Measurements from ENCODE around the gene DNAJC12.
"Not testable (repeated sequence)": the region's sequence is repeated elsewhere in the genome, so short reads cannot be mapped to it uniquely, and the experiment has no call there.

DNAJC12 gene

DNA sequence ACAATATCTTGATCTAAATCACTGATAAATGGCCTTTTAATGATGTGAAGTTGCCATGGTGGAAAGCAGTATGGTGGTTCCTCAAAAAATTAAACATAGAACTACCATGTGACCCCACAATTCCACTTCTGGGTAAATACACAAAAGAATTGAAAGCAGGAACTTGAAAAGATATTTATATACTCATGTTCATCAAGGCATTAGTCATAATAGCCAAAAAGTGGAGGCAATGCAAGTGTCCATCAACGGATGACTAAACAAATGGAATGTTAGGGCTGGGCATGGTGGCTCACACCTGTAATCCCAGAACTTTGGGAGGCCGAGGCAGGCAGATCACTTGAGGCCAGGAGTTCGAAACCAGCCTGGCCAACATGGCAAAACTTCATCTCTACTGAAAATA is 2.0 kb upstream of the DNAJC12 start:
- DNase-seq (ENCODE audit: low read depth) = no peak

- DNase-seq (ENCODE audit: low read depth) = not testable (repeated sequence)
Measured at GRCh38 chr10:67839511-67839910, 1.5 kb upstream of the DNAJC12 start.

- DNase-seq (ENCODE audit: low read depth) = no peak
Measured at GRCh38 chr10:67836972-67837371, 1.0 kb downstream of the DNAJC12 start.

DNA sequence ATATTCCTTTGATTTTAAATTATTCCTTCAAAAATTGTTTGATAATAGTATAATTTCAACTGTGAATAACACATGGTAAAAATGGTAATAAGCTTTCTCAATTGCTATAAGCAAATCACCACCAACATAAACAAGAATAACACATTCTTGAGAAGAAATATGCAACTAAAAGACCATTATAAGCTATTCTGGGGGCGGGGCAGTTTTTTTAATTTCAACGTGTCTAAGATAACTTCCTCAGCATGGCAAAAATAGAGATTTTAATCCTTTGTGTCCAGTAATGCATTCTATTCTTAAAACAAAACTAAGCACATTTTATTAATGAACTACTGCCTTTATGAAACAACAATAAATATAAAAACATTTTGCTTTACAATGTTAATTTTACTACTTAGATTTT is 1.5 kb downstream of the DNAJC12 start:
- DNase-seq (ENCODE audit: low read depth) = no peak

GRCh38 chr10:67835541-67836394 is 2.2 kb downstream of the DNAJC12 start:
- not testable (repeated sequence) for DNase-seq (ENCODE audit: low read depth)

DNA sequence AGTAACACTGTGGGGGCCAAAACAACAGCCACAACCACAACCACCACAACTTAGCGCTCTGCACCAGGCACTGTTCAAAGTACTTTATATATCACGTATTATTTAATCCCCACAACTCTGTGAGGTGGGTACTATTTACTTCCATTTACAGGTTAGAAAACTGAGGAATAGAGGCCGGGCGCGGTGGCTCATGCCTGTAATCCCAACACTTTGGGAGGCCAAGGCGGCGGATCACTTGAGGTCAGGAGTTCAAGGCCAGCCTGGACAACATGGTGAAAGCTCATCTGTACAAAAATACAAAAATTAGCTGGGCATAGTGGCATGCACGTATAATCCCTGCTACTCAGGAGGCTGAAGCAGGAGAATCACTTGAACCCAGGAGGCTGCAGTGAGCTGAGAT is 3.6 kb downstream of the DNAJC12 start:
- no peak for DNase-seq (ENCODE audit: low read depth)

DNA sequence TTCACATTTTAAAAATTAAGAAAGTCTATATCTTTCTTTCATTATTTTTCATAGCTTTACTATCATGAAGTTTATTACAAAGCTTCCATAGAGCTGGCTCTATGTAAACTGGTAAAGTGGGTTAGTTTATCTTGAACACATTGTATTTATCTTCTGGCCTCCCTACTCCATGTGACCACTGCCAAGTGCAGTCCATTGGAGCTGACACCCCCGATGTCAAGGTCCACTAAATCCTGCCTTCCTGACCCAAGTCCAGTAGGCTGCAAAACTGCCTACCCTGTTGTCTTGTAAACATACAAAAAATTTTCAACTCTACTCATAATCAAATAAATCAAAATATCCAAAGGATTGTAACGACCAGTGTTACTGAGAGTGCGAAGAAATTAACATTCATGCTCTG is 10.2 kb downstream of the DNAJC12 start:
- no peak for DNase-seq (ENCODE audit: low read depth)

DNA sequence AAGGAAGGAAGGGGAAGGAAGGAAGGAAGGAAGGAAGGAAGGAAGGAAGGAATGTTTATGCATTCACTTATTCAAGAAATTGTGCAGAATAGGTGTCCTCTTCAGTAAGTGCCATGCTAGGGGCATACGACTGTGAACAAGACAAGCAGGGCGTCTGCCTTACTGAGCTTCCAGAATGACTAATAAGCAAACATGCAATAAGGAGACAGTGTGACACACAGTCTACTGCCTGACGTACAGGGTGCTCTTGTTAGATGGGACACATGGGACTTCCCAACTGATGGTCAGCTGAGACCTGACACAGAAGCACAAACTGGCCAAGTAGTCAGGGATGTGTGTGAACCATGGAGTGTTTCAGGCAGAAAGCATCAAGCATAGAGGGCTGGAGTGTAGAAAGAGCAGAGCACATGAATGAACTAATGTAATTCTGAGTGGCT is 18.2 kb downstream of the DNAJC12 start:
- no peak for DNase-seq (ENCODE audit: low read depth)

DNA sequence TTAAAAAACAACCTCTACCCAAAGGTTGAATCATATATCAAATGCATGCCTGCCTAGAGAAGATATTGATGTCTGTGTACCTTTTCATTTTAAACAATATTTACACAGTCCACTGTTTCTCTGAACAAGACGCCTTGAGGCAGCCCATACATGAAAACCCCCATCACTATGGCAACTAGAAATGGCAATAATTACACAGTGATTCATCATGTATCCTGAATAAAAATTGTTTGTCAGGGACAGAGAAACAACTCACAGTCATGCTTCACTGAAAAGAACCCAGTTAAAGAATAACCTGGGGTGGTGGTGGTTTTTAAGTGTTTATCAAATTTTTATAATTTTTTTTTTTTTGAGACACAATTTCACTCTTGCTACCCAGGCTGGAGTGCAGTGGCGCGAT is 19.7 kb downstream of the DNAJC12 start:
- no peak for DNase-seq (ENCODE audit: low read depth)

GRCh38 chr10:67816719-67817118 is 21.3 kb downstream of the DNAJC12 start:
- no peak for DNase-seq (ENCODE audit: low read depth)

- no peak for DNase-seq (ENCODE audit: low read depth)
Measured at GRCh38 chr10:67815571-67816059, 22.4 kb downstream of the DNAJC12 start.

DNA sequence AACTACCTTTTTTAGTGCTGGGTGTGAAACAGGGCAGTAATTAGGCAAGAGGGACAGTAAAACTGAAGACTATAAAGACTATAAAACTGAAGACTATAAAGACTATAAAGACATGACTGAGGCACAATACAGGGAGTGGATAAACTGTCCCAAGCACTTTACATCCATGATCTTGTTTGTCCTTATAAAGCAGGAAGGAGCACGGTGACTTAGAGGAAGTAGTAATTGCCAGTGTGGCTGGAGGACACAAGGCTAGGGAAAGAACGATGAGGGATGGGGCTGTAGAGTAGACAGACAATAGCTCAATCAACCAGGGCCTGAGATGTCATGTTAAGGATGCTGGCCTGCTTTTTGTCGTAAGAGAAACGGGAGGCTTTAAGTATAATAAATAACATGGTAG is 26.0 kb downstream of the DNAJC12 start:
- no peak for DNase-seq (ENCODE audit: low read depth)

- no peak for DNase-seq (ENCODE audit: low read depth)
Measured at GRCh38 chr10:67809107-67809506, 28.9 kb downstream of the DNAJC12 start.

DNA sequence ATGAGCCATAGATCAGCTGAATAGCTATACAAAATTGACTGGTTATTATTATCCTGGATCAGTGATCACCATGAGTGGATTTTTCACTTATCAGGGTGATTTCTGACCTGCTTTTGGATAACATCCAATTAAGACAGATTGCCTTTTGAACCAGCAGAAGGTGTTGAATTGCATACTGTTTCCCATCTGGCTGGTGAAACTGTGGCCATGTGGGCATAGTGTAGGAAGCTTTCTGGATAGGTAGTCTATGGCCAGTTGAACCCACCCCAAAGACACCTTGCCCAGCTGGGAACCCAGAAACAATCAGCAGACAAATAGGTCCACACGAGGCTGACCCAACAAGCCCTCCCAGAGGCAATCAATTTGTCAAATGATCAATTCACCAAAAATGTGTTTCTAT is 29.3 kb downstream of the DNAJC12 start:
- DNase-seq (ENCODE audit: low read depth) = no peak

DNA sequence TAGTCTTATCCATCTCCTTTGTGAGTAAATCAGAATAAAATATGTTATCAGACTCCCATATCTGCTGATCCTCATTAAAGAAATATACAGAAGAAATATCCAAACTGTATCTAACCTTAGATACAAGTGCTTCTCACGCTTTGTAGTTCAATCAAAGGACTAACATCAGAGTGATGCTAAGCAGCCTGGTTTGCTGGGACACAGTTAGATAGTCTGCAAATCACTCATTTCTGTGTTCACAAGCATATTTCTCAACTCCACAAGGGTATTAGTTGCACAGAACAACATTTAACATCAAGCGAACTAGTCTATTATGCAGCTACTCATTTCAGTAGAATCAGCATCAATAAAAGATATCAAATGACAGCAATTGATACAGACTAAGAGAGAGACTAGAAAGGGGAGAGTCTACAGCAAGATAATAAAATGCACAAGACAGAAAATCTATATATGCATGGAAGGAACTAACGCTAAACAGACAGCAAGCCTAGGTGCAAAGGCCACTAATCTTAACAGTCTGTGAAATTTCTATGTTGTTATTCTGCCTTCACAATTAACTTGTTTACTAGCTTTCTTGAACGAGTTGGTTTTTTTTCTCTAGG is 30.0 kb downstream of the DNAJC12 start:
- no peak for DNase-seq (ENCODE audit: low read depth)

GRCh38 chr10:67804395-67804678 is 33.7 kb downstream of the DNAJC12 start:
- DNase-seq (ENCODE audit: low read depth) = no peak

DNA sequence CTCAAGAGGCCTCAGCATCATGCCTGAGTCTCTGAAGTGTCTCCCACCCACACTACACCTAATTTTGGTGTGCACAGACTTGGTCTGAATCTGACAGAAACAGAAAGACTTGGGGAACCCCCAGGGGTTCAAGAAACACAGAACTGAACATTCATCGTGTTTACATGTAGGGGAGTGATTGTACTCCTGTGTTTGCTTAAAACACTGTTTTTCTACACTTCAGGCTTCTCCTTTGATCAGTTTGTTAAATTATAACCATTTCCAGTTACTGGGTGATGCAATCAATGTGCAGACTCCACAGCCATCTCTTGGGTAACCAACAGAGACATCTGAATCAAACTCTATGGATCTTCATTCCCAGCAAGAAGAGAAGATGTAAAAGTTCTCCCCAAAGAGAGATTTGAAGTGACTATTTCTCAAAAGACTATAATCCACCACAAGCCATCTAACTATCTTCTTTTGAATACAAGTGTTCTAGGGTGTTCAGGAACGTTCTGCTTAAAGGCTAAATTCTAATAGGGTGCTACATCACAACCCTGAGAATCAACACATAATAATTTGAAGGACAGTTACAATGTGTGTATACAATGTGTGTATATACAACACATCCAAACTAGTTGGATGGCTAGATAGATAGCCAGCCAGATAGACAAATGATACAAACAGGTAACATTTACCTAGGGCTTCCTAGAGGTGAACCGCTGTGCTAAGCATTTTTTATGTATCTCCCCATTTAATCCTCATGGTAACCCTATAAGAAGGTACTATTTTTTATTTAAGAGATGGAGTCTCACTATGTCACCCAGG is 34.2 kb downstream of the DNAJC12 start:
- no peak for DNase-seq (ENCODE audit: low read depth)

DNA sequence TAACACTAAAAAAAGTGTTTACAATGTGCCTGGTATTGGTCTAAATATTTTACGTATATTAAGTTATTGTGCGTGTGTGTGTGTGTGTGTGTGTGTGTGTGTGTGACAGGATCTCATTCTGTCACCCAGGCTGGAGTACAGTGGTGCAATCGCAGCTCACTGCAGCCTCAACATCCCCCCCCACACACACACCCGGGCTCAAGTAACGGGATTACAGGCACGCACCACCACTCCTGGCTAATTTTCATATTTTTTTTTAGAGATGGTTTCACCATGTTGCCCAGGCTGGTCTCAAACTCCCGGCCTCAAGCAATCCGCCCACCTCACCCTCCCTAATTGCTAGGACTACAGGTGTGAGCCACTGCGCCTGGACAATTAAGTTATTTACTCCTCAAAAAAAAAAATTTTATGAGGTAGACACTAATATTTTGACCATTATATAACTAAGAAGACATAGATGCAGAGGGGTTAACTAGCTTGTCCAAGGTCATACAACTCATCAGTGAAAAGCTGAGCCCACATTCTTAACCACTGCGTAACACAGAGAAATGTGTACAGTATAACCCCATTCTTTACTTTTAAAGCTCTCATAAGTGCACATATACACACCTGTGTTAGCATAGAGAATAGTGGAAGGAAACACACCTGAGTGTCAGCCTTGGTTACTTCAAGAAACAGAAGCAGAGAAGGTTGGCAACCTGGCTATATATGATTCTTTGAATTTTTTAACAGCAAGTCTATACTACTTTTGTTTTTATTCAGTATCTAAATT is 35.0 kb downstream of the DNAJC12 start:
- no peak for DNase-seq (ENCODE audit: low read depth)

- DNase-seq (ENCODE audit: low read depth) = no peak
Measured at GRCh38 chr10:67801118-67801517, 36.9 kb downstream of the DNAJC12 start.

DNA sequence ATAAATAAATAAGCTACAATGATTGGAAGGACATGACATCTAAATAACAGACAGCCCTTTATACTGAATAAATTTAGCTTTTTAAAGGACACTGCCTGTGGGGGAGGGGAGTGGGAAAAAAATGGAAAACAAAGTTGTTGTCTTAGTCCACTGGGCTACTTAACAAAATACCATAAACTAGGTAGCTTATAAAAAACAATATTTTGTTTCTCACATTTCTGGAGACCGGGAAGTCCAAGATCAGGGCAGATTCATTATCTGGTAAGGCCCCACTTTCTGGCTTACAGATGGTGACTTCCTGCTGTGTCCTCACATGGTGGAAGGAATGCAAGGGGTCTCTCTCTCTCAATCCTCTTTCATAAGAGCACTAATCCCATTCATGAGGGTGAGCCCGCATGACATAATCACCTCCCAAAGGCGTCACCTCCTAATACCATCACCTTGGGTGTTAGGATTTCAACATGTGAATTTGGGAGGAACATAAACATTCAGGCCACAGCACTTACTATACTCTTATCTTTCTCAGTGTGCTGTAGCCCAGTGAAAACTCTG is 43.0 kb downstream of the DNAJC12 start:
- no peak for DNase-seq (ENCODE audit: low read depth)

DNA sequence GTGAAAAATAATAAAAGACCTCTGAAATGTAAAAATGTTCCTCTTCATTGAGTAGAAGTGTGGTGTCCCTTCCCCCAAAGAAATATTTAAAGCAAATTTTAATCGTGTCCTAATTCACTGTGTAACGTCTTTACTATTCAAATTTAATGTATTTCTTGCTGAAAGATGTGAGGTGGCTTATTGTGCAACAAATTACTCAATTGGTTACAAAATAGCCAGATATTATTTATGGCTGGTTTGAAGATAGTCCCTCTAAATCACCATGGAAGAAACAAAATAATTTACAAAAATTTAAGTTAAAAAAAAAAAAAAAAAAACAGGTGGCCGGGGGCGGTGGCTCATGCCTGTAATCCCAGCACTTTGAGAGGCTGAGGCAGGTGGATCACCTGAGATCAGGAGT is 43.7 kb downstream of the DNAJC12 start:
- no peak for DNase-seq (ENCODE audit: low read depth)

DNA sequence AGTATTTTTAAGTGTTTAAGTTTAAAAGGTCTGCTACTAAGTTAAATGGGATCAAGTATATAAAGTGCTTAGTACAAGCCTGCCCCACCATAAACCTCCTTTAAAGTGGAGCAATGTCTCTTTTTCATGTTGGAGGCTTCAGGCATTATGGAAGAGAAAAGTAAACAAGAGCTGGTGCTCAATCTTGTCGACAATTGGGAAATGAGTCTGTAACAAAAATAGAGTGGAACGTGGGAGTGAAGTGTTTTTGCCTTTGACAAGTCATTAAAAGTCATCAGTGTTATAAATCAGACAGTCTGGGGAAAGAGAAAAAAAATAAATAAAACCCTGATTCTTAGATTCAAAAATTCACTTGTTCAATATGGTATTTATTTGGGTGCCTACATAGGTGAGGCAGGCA is 44.7 kb downstream of the DNAJC12 start:
- DNase-seq (ENCODE audit: low read depth) = no peak
